GM23248 (cell line): Measurements from ENCODE around the gene C11orf54. TPM values are rescaled to one million over a fixed set of nuclear protein-coding genes. Genes with fewer than 3 reads are reported as not detected.

Experiments used
- DNase-seq: peaks from one replicate; pipeline ENCODE4 v3.0.0-alpha.2; 2015
- H2AFZ ChIP-seq: fragments of 200-600 bp; sonication (generic); 2 replicates; pipeline ENCODE4 v1.6.1; 2016; ENCODE audit warnings: antibody characterized with exemption
- H3F3A ChIP-seq: fragments of 200-600 bp; sonication (generic); 2 replicates; pipeline ENCODE4 v1.6.1; 2016; ENCODE audit warnings: mild to moderate bottlenecking, antibody characterized with exemption, mixed run types; ENCODE audit not compliant: insufficient read depth
- H3K27ac ChIP-seq: fragments of 200-600 bp; sonication (generic); 2 replicates; pipeline ENCODE4 v1.5.1; 2016; ENCODE audit warnings: mild to moderate bottlenecking
- H3K27me3 ChIP-seq: fragments of 200-600 bp; sonication (generic); replicated peaks from 2 replicates; pipeline ENCODE4 v1.6.1; 2016; ENCODE audit warnings: mild to moderate bottlenecking; ENCODE audit not compliant: insufficient read depth
- H3K36me3 ChIP-seq: fragments of 200-600 bp; sonication (generic); 2 replicates; pipeline ENCODE4 v1.6.1; 2016; ENCODE audit warnings: low read depth, mild to moderate bottlenecking
- H3K4me1 ChIP-seq: fragments of 200-600 bp; sonication (generic); 2 replicates; pipeline ENCODE4 v1.6.1; 2016; ENCODE audit warnings: mild to moderate bottlenecking; ENCODE audit not compliant: insufficient read depth
- H3K4me2 ChIP-seq: fragments of 200-600 bp; sonication (generic); one replicate; pipeline ENCODE4 v1.6.1; 2016; ENCODE audit warnings: mild to moderate bottlenecking; ENCODE audit not compliant: unreplicated experiment
- H3K4me3 ChIP-seq: fragments of 200-600 bp; sonication (generic); 2 replicates; pipeline ENCODE4 v1.5.1; 2016; ENCODE audit warnings: mild to moderate bottlenecking
- H3K79me2 ChIP-seq: fragments of 200-600 bp; sonication (generic); 2 replicates; pipeline ENCODE4 v1.6.1; 2016; ENCODE audit warnings: mild to moderate bottlenecking; ENCODE audit not compliant: insufficient read depth
- H3K9ac ChIP-seq: fragments of 200-600 bp; sonication (generic); 2 replicates; pipeline ENCODE4 v1.6.1; 2016; ENCODE audit warnings: mild to moderate bottlenecking
- H3K9me2 ChIP-seq: fragments of 200-600 bp; sonication (generic); 2 replicates; pipeline ENCODE4 v1.6.1; 2016; ENCODE audit warnings: mixed run types, mild to moderate bottlenecking, moderate library complexity; ENCODE audit not compliant: insufficient read depth
- H3K9me3 ChIP-seq: fragments of 200-600 bp; sonication (generic); one replicate; pipeline ENCODE4 v1.6.1; 2017; ENCODE audit warnings: low read depth
- H4K20me1 ChIP-seq: fragments of 200-600 bp; sonication (generic); 2 replicates; pipeline ENCODE4 v1.6.0; 2016; ENCODE audit not compliant: insufficient read depth
- EZH2 ChIP-seq: fragments of 200-600 bp; sonication (generic); IDR thresholded peaks from 2 replicates; pipeline ENCODE4 v1.6.1; 2018; ENCODE audit warnings: antibody characterized with exemption, mild to moderate bottlenecking; ENCODE audit not compliant: insufficient read depth, poor library complexity, severe bottlenecking
- EZH2phosphoT487 ChIP-seq: fragments of 200-600 bp; sonication (generic); IDR thresholded peaks from 2 replicates; pipeline ENCODE4 v1.6.1; 2018; ENCODE audit warnings: antibody characterized with exemption, moderate library complexity, mild to moderate bottlenecking, low read depth; ENCODE audit not compliant: insufficient read depth
- WGBS, 2 experiments: methylation state at CpG; one replicate each; pipeline ENCODE4 v1.1.6; 2015 to 2017; ENCODE audit warnings: low lambda C conversion rate in 2 of 2, low coverage in 1 of 2; ENCODE audit errors: missing lambda C conversion rate in 2 of 2; 5-methylcytosine and 5-hydroxymethylcytosine counted together
- in situ Hi-C: fragments of 300-500 bp; cut with MboI; formaldehyde crosslinking; loops from 2 replicates; pipeline ENCODE4 v1.15.0; 2020
- polyA plus RNA-seq: library from polyadenylated mRNA; unstranded; fragments of >200 nt; fragmentation: Nextera tagmentation; extraction: Ambion mirVana; gene quantifications from 2 replicates; pipeline ENCODE4 v1.2.1, GENCODE V29; 2016
- total RNA-seq: library from RNA; depleted of rRNA; stranded (reverse); fragments of >200 nt; shearing (Covaris generic); gene quantifications from 2 replicates; pipeline ENCODE4 v1.2.3, GENCODE V29; 2014

The C11orf54 gene
- total and polyA plus RNA-seq, 2 experiments from 2014 or later: 13.5 to 13.7 TPM

DNA sequence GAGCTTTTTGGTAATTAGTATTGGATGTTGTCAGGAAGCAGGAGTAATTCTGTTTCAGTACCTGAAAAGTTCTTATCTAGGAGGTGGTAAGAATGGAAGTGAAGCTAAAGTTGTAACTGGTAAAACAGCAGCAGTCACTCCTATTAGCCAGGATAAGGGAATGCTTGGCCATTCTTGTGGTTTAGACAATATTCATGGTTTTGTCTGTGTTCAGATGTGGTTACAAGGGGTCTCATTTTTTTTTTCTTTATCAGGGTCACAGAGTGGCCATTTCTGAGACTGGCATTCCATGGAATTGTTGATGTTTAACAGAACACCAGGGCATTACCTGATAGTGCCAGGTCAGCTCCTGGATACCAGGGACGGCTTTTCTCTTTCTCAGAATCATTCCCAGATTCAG, 24.0 kb upstream of the C11orf54 start:
- in situ Hi-C loops: no loop called here
- Histone ChIP-seq H3K27me3 (no peaks in the 10 kb centered on the region), H3K4me1 (no peaks in the 10 kb centered on the region), H3F3A (peaks cover 8% of the 10 kb centered on the region; the same call in 1 of the 2 replicates), H3K4me2 (no peak overlapping the region), H3K4me3 (no peak overlapping the region), H3K36me3 (peaks cover 9% of the 10 kb centered on the region; the same call in 1 of the 2 replicates), H3K79me2 (peaks cover 8% of the 10 kb centered on the region; the same call in 1 of the 2 replicates), H3K9ac (no peak overlapping the region), H3K9me3 (no peaks in the 10 kb centered on the region), H3K9me2 (no peaks in the 10 kb centered on the region), H3K27ac (no peak overlapping the region), H4K20me1 (no peaks in the 10 kb centered on the region), H2AFZ (no peak overlapping the region)
- DNase-seq: no peak
- TF ChIP-seq EZH2phosphoT487 (no peak), EZH2 (no peak)
- WGBS, 2 experiments: 100% methylated on average over 1 of the region's 1 CpG

DNA sequence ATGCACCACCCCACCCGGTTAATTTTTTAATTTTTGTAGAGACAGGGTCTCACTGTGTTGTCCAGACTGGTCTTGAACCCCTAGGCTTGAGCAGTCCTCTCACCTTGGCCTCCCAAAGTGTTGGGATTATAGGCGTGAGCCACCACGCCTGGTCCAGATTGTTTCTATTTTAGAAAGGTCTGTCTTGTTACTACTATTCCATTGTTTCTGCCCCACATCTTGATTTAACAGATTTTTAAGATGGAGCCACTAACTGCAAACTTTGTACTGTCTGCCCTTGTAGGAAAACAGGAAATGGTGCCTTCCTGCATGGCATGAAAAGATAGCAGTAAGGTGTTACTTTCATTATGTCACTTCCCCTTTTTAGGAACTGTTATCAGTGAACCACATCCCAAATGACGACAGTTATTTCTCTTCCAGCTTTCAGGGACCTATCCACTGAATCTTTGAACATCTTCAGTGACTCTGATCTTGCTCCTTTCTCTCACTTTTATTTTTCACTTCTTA, 23.4 kb upstream of the C11orf54 start:
- Histone ChIP-seq H3K9me3 (no peaks in the 10 kb centered on the region), H2AFZ (no peak overlapping the region), H3K9me2 (no peaks in the 10 kb centered on the region), H3K27ac (no peak overlapping the region), H3K9ac (no peak overlapping the region), H3K27me3 (no peaks in the 10 kb centered on the region), H3K4me3 (no peak overlapping the region), H3F3A (peaks cover 14% of the 10 kb centered on the region; the same call in 1 of the 2 replicates), H3K36me3 (peaks cover 9% of the 10 kb centered on the region; the same call in 1 of the 2 replicates), H3K4me1 (no peaks in the 10 kb centered on the region), H3K79me2 (peaks cover 4% of the 10 kb centered on the region; the same call in 1 of the 2 replicates), H3K4me2 (no peak overlapping the region), H4K20me1 (no peaks in the 10 kb centered on the region)
- TF ChIP-seq EZH2phosphoT487: no peak
- TF ChIP-seq EZH2: no peak
- WGBS, 2 experiments: 95 to 98% methylated on average over 4 of the region's 4 CpGs
- no peak for DNase-seq
- in situ Hi-C loops: no loop called here

DNA sequence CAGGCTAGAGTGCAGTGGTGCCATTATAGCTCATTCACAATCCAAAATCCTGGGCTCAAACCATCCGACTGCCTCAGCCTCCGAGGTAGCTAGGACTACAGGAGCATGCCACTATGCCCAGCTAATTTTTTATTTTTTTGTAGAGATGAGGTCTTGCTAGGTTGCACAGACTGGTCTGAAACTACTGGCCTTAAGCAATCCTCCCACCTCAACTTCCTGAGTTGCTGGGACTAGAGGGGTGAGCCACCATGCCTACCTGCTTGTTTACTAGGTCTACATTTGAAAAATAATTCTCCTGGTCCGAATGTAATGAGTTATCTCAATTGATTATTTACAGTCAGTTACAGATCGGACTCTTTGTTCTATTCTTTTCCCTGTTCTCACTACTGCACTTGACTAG, 22.2 kb upstream of the C11orf54 start:
- in situ Hi-C loops: no loop called here
- Histone ChIP-seq H4K20me1 (no peaks in the 10 kb centered on the region), H3K4me1 (no peaks in the 10 kb centered on the region), H3K79me2 (no peaks in the 10 kb centered on the region; the same call in 1 of the 2 replicates), H3K4me2 (no peak overlapping the region), H3K27ac (no peak overlapping the region), H3K36me3 (peaks cover 9% of the 10 kb centered on the region; the same call in 1 of the 2 replicates), H2AFZ (no peak overlapping the region), H3K9ac (no peak overlapping the region), H3K4me3 (no peak overlapping the region), H3K27me3 (no peaks in the 10 kb centered on the region), H3F3A (peaks cover 18% of the 10 kb centered on the region; the same call in 1 of the 2 replicates), H3K9me3 (no peaks in the 10 kb centered on the region), H3K9me2 (no peaks in the 10 kb centered on the region)
- DNase-seq: no peak
- TF ChIP-seq EZH2: no peak
- WGBS, 2 experiments: 96 to 98% methylated on average over 4 of the region's 4 CpGs

DNA sequence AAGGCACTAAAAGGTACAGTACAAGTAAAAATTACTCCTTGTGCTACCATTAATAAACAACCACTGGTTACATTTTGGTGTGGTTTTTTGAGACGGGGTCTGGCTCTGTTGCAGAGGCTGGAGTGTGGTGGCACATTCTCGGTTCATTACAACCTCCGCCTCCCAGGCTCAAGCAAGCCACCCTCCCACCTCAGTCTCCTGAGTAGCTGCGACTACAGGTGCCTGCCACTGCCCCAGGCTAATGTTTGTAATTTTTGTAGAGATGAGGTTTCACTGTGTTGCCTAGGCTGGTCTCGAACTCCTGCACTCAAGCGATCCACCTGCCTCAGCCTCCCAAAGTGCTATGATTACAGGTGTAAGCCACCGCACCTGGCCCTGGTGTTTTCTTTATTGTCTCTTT, 20.9 kb upstream of the C11orf54 start:
- no peak overlapping the region for H3K4me2 ChIP-seq
- TF ChIP-seq EZH2: no peak
- no peak for TF ChIP-seq EZH2phosphoT487
- no peaks in the 10 kb centered on the region for H3K9me2 ChIP-seq
- in situ Hi-C loops: no loop called here
- peaks cover 29% of the 10 kb centered on the region; the same call in 1 of the 2 replicates for H3F3A ChIP-seq
- H3K36me3 ChIP-seq: peaks cover 9% of the 10 kb centered on the region; the same call in 1 of the 2 replicates
- no peak for DNase-seq
- no peak overlapping the region for H3K9ac ChIP-seq
- no peaks in the 10 kb centered on the region for H3K4me1 ChIP-seq
- H3K4me3 ChIP-seq: no peak overlapping the region
- no peaks in the 10 kb centered on the region for H3K27me3 ChIP-seq
- H3K27ac ChIP-seq: no peak overlapping the region
- 90% methylated on average over 7 of the region's 7 CpGs for WGBS, 2 experiments
- H3K79me2 ChIP-seq: no peaks in the 10 kb centered on the region; the same call in 1 of the 2 replicates
- H3K9me3 ChIP-seq: no peaks in the 10 kb centered on the region
- H4K20me1 ChIP-seq: no peaks in the 10 kb centered on the region
- no peak overlapping the region for H2AFZ ChIP-seq

DNA sequence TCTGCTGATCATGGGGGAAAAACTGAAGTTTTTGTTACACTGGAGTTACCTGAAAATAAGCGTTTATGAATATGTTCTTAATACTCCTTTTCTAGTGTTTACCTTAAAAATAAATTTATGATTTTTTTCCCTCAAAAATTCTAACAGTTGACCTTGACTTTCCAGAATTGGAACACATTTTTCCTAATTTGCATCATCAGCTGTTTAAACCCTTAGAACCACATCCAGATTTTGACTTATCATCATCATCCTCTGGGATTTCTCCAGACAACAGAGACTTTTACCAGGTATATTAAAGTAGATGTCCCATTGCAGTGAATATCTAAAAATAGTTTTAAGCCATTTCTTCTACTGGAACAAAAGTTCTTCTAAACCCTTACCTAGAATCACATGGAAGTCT, 17.4 kb upstream of the C11orf54 start:
- Histone ChIP-seq H3K9me2 (no peaks in the 10 kb centered on the region), H3F3A (peaks cover 64% of the 10 kb centered on the region), H2AFZ (no peak overlapping the region), H3K4me3 (no peak overlapping the region), H3K27ac (no peak overlapping the region), H3K79me2 (no peaks in the 10 kb centered on the region), H3K27me3 (no peaks in the 10 kb centered on the region), H3K36me3 (peaks cover 23% of the 10 kb centered on the region), H3K4me1 (no peaks in the 10 kb centered on the region), H3K9ac (no peak overlapping the region), H3K4me2 (no peak overlapping the region), H4K20me1 (no peaks in the 10 kb centered on the region), H3K9me3 (no peaks in the 10 kb centered on the region)
- 94 to 100% methylated on average over 1 of the region's 1 CpG for WGBS, 2 experiments
- in situ Hi-C loops: no loop called here
- DNase-seq: no peak
- TF ChIP-seq EZH2phosphoT487 (no peak), EZH2 (no peak)
